HG02981 (cell line): ENCODE data around the gene PTPRZ1.
A peak's percentile ranks its signal among the peaks of the same experiment; 100 is the strongest.

Experiments used
- ATAC-seq: cut with Tn5 transposase; IDR thresholded peaks from one replicate; pipeline ENCODE4 v1.9.1; 2021; ENCODE audit warnings: mild to moderate bottlenecking, moderate library complexity; ENCODE audit not compliant: unreplicated experiment

The PTPRZ1 gene

DNA sequence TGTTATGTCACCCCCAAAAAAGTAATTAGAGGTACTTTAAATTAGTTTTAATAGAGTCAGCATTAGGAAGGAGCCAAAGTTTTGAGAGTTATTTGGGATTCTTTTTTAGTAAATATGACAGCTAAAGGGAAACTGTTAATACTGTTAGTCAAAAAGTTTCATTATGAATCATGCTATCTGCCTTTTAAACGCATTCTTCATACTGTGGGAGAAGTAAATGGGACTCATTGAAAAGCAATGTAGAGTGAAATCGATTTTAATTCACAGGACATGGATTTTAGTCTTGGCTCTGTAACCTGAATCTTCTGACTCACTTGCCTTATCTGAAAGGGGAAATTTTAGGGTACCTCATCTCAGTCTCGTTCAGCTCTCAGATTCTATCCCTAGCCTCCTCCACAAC lies 165.9 kb downstream of the PTPRZ1 start:
- ATAC-seq: no peak

DNA sequence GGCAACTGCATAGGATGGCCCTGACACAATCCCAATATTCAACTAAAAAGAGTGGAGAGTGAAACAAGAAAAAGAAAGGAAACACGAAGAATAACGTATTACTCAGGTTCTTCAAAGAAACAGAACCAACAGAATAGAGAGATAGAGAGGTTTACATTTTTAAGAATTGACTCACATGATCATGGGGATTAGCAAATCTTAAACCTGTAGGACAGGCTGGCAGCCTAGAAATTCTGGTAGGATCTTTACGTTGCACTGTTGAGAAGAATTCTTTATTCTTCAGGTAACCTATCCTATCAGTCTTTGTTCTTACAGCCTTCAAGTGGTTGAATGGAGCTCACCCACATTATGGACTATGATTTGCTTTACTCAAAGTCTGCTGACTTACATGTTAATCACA lies 167.2 kb downstream of the PTPRZ1 start:
- no peak for ATAC-seq

DNA sequence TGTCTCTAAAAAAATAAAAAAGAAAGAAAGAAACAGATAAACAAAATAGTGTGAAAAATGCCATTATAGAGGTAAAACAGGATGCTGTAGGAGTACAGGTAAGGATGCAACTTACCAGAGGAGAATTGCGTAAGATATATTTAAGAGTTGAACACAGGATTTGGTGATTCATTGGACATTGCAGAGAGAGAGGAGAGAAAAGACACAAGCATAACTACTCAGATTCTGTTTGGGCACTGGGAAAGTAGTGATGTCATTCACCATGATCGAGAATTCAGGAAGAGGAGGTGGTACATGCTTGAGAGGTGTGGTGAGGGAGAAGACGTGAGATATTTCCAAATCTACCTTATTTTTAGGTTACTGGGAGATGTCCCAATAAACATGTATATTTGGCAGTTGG lies 173.4 kb downstream of the PTPRZ1 start:
- ATAC-seq: no peak

DNA sequence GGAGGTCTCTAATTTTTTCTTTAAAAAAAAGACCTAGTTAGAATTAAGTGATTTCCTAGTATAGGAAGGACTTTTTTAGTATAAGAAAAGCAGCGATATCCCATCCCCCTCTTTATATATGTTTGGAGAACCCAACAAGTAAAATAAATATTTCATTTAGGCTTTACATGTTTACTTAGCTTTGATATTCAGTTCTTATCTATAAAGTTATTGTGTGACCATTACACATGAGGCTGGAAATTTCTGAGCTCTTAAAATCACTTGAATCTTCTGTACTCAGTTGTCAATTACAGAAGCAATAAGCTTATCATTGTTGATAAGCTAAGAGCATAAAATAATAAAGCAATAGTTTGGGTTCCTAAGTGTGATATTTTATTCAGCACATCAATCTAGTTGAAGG lies 181.4 kb downstream of the PTPRZ1 start:
- no peak for ATAC-seq

DNA sequence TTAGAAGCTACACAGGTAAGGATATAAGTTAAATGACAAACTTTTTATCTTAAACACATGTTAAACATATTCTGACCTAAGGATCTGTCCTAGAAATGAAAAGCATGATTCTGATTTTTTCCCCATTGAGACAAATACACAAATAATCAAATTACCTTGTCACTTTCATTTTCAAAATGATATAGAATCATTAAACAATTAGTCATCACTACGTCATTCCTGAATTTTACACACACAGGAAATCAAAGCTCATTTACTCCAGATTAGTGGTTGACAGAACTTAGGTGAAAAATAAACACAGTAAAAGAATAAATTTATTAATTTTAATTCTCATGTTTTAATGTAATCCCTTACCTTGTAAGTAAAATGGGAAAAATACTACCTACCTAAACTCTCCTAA lies 182.1 kb downstream of the PTPRZ1 start:
- ATAC-seq: no peak

DNA sequence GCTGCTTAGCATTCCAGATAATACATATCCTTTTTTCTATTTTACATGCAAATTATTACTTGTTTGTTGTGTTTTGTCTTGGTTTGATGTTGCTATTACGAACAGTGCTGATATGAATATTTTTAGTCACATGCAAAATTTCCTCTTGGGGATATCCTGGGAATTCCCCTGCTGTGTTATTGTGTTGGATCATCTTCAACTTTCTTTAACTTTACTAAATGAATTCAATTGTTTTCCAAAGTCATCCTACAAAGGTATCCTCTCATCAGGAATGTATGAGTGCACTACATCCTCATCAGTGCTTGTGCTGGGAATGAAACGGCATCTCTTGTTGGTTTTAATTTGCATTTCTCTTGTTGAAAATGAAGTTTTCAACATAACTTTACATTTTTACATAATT lies 184.0 kb downstream of the PTPRZ1 start:
- no peak for ATAC-seq

DNA sequence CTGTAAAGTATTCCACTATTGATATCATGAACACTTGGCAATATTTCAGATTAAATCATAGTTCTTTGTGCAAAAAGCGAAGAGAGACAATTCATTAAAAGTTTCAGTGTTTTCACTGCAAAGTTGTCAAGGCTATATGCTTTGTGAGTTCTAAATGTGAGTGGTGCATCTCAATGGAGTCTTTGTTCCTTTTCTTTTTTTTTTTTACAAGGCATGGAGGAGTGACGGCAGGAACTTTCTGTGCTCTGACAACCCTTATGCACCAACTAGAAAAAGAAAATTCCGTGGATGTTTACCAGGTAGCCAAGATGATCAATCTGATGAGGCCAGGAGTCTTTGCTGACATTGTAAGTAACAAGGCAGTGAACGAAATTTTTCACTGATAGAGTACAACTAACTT lies 186.6 kb downstream of the PTPRZ1 start:
- ATAC-seq: no peak

DNA sequence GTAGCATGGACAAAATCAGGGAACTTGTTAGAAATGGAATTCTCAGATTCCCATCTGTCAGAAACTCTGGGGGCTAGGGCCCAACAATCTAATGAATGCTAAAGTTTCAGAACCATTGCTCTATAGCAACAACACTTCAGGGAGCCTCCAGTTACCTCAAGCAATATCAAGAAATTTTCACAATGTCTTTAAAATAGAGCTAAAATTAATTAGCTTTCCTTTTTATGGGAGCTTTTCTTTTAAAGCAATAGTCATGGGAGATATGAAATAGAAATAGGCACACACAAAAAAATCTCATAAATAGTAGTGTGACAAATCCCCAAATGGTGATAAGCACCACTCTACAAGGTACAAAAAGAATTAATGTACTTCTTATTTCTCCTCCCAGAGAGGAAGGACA lies 190.2 kb downstream of the PTPRZ1 start:
- ATAC-seq: no peak

DNA sequence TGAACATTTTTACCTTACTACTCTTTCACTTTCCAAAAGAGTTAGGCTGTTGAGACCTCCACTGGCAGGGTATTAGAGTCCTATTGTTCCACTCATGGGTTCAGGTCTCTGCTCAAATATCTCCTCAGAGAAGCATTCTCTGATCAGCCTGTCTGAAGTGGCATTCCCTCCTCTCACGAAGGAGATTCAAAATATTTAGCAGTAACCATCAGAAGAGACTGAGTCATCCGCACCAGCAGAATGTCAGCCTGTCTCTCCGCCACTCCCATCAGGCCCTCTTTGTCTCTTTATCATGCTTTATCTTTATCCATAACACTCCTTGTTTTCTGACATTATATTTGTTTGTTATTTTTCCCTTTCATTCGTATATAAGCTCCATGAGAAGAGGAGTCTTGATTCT lies 192.0 kb downstream of the PTPRZ1 start:
- no peak for ATAC-seq

DNA sequence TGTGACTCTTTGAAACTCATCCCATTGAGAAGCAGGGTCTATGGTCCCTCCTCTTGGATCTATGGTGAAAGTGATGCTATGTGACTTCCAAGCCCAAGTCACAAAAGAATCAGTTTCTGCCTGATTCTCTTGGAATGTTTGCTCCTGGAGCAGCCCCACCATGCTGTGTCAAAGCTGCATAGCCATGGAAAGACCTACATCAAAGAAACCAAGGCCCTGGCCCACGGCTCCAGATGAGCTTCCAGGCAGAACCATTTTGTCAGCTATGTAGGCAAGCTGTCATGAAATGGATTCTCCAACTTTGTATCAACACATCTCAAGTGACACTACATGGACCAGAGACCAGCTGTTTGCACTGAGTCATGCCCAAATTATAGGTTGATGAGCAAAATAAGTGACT lies 194.1 kb downstream of the PTPRZ1 start:
- ATAC-seq: no peak

DNA sequence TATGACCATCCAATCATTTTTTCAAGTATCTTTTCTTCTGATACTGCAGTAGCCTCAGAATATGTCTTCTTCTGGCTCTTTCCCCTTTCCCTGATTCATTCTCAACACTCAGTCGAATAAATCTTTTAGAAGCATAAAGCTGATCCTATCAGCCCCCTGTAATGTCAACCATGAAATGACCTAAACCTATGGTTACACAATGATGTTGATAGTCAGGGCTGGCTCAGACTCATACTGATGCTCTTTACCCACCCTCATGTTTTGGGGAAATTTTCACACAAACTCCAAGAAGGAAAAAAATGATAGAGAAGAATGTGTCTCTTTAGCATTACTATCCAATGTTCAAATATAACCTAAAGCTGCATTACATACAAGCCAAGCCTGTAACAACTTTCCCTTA lies 195.1 kb downstream of the PTPRZ1 start:
- ATAC-seq: no peak

DNA sequence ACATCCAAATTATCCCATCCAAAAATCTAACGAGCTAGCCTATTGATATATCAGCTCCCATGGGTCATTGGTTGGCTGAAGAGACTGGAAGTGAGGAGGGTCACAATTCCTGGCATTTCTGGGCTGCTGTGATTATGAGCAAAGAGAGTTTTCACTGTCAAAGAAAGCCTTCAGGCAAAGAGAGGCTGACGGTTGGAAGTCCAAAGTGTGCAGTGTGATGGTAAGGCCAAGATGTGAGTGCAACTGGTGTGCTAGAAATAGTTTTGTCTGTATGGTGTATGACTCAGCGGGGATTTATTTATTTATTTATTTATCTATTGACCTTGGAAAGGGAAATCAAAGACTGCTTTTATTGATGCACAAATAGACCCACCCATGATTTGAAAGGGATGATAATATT lies 196.0 kb downstream of the PTPRZ1 start:
- no peak for ATAC-seq

DNA sequence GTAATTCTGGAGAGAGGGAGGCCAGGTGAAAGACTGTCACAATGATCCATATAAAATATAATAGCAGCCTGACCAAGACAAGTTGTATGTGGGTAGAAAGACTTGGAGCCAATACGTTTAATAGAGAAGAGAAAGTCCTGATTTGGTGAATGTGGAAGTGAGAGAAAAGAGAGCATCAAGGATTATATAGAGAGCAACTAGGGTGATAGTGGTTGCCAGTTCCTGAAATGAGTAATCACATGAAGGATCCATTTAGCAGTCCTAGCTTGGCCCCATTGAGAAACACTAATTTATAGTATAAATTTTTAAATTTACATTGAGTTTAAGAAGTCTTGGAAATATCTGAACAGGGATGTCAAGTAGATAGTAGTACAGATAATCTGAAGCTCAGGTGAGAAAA lies 197.1 kb downstream of the PTPRZ1 start:
- ATAC-seq: no peak

DNA sequence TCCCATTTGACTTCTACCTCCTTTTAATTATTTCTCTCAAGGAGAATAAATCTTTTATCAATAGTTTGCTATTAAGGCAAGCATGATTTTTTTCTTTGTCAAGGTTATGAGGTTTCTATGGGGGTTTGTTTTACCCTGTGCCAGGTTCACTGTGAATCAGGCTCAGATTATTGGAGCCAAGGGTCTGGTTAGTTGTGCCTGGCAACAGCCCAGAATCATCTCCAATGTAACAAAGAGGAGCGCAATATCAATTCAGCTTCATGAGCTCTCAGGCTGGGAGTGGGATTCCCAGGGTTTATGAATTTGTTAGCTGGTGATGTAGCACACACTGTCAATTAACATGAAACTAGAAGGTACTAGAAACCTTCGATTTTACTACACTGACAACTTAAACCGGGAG lies 197.9 kb downstream of the PTPRZ1 start:
- no peak for ATAC-seq

DNA sequence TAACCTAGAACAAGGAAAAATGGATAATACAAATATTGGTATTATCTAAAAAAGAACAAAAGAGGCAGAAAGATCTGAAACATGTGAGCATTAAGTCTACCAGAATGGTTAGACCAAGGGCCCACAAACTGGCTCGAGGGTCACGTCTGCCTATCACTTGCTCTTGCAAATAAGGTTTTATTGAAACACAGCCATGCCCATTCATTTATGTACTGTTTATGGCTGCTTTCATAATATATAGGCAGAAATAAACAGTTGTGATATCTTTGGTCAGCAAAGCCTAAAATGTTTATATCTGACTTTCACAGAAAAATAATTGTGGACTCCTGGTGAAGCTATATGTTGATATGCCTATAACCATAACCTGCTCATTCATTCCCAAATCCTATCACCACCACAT lies 199.3 kb downstream of the PTPRZ1 start:
- no peak for ATAC-seq

DNA sequence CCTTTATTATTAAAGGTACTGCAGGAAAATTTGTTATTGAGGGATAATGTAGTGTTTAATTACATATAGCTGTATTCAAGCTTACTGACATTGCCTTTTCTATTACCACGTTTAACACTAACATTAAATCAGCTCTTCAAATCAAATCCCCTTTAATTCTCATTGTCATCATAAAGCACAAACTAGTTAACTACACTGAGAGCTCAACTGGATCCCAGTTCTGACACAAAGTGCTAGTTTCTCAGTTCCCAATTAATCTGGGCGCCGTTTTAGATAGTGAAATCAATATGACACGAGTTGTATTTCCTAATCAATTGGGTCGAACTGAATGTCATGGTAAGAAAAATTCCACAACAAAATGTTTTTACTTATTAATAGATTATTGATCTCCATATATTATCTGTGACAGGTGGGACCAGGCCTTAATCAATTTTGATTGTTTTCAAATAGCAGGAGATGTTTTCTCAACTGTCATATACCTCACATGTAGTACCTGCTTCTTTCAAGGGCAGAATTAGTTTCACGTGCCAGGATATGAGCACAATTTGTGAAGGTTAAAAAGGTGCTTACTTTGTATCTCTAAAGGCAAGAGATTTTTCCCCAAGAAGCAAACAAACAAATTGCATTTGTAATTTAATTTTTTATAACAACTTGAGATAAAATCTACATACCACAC lies 200.1 kb downstream of the PTPRZ1 start:
- no peak for ATAC-seq

DNA sequence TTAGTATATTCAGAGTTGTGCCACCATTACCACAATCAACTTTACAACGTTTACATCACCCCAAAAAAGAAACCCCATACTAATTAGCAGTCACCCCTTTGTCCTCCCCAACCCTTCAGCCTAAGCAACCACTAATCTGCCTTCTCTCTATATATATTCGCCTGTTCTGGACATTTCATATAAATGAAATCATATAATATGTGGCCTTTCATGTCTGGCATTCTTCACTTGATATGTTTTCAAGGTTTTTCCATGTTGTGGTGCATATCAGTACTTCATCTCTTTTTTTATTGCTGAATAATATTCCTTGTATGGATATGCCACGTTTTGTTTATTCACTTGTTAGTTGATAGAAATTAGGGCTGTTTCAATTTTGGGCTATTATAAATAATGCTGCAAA lies 200.7 kb downstream of the PTPRZ1 start:
- no peak for ATAC-seq

DNA sequence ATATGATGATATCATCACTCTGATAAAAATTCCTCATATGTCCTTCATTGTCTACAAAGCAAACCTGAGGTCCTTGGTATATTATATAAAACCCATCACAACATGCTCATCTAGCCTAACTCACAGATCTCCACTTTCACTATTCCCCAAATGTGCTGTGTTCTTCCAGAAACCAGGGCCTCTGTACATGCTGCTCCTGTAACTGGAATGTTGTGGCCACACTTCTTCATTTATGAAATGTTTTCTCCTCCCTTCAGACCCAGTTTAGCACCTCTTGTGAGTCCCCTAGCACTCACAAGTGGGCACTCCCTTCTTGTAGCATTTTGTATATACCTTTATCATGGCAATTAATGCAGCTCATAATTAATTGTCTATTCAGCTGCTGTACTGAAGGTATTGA lies 209.2 kb downstream of the PTPRZ1 start:
- no peak for ATAC-seq

DNA sequence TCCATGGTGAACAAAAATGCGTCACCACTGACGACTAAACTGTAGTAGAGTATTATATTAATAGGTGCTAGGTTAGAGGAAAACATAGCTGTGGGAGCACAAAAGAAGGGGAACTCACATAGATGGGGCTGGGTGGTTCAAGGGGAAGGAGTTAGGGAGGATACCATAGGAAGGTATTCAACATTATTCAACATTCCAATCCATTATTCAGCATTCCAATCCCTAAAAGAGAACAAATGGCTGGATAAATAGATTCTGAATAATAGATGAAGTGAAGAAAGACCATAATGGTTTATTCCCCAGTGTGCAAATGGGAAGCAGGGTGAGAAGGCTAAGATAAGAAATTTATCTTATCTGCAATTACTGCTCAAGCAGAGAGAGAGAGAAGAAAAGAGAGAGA lies 209.7 kb downstream of the PTPRZ1 start:
- no peak for ATAC-seq

DNA sequence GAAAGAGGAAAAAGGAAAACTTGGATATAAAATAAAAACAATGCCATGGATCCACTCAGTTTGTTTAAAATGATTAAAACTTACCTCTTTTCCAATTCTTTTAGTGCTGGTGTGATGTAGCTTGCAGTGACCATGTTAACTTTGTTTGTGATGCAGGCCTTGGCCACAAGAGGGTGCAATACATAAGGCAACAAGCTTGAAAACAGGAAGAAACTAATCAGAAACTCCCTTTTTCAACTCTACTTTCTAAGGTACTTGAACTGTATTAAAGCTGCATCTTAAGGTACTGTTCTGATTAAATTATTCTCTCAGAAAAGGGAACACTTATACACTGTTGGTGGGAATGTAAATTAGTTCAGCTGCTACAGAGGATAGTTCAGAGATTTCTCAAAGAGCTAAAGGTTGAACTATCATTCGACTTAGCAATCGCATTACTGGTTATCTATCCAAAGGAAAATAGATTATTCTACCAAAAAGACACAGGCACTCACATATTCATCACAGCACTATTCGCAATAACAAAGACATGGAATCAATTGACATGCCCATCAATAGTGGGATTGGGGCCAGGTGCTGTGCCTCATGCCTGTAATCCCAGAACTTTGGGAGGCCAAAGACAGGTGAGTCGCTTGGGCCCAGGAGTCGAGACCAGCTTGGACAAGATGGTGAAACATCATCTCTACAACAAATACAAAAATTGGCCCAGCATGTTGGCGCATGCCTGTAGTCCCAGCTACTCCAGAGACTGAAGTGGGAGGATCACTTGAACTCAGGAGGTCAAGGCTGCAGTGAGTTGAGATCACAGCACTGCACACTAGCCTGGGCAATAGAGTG lies 220.2 kb downstream of the PTPRZ1 start:
- ATAC-seq: peak; percentile 95

DNA sequence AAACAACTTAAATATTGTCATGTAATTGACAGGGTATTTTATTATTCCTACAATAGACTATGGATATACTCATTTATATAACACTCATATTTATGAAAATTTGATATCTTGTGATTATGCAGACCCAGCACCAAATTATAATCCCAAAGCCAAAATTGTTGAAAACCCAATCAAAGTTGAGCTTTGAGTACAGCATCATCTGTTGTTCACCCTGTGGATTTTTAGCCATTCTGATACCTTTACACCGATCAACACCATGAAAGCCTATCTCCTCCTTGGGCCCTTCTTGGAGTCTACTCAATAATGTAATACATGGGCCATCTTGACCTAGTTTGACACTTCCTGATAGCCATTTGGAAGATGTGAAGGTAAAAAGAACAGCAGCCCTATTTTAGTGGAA lies 221.6 kb downstream of the PTPRZ1 start:
- ATAC-seq: no peak

DNA sequence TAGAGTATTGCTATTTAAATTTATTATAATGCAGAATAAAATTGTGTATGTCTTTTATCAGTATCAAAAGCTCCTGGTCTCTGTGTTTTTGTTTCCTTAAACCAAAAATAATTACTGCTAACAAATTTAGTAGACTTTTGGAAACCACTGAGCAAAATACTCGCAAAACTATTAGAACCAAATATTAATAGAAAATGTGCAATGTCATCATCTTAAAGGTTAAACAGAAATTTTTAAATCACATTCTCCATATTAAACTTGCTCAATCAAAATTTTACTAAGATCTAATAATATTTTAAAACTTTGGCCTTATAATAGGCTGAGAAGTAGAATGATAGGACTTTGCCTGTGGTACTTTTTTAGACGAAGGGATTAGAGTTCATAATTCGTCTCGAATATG lies 222.7 kb downstream of the PTPRZ1 start:
- ATAC-seq: no peak

DNA sequence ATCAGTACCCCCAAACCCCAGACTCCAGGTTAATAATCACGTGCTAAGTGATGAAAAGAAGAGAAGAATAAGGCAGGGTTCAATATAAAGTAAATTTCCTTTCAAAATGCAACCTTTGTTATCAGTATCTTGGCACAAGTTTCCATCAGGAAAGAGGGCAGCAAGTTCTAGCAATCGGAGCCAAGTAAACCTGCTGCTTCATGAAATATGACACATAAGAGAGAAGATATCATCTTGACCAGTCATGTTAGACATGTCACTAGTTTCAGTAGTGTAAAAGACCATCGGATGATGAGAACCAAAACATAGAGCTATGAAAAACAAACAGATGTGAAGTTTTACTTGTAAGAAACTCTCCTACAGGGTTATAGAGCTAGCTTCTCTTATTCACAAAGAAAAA lies 227.1 kb downstream of the PTPRZ1 start:
- ATAC-seq: no peak
